Stimulated activated CD8-positive, alpha-beta memory T cell treated with anti-CD3 and anti-CD28 coated beads, Interleukin-15, amount 100 ng/mL, for 1 hour (primary cell): ENCODE data around the gene RBBP4.

Source experiments
- DNase-seq: peaks from one replicate; pipeline ENCODE4 v3.0.0-alpha.2; 2020; ENCODE audit warnings: low read depth

RBBP4 gene

DNA sequence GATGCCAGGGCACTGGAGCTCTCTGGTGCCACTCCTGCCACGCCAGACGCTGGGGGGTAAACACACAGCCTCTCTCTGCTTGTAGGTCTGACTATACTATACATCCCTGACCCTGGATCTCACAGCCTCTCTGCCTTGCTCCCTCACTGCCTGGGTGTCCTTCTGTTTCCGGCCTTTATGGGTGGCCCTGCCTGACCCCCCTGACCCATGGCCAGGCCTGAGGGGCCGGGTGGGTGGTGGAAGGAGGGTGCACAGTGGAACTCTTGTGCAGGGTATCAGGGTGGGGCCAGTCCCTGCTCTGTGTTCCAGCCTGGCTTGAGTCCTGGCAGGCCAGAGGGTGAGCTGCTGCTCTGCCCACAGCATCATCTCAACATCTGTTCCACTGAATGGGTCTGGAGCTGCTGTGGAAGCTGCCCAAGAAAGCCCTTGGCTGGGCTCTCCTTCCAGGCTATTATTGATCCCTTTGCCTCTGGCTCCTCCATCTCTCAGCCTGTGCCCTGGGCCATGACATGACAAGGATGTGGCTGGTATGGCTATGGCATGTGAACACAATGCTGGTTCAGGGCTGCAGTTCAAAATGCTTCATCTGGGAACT is 68.8 kb downstream of the RBBP4 start:
- no peak for DNase-seq

DNA sequence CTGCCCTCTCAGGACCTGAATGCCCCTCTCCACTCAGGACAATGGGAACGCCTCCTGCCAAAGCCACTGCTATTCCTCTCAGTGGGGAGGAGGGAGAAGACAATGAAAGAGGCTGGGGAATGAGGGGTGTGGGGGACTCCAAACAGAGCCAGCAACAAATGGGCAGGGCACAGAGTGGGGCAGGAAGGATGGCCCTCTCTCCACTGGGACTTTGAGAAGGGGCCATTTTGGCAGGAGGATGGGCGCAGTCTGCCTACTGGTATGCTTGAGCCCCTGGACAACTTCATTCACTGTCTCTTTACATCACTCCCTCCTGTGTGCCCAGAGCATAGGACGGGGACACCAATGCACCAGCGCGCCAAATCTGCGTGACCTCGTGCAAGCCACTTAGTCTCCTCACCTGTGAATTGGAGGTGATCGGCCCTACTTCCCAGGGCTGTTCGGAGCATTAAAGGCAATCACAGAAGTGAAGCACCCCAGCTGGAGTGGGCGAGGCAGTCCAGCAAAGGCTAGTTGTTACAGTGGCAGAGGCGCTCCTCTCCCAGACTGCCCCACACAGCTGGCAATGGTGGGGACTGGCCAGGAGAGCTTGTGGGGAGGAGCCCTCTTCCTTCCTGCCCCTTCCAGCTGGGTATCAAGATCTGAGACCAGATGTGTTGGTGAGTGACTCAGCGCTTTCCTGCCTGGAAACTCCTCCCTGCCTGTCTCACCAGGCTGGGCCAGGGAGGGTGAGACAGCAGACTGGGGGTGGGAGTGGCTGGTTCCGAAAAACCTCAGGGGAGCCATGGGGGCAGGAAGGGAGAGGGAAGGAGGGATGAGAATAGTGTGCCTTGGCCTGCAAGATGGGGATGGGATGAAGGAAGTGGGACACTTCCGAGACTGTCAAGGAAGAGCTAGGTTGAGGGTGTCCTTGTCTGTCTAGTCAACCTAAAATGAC is 73.9 kb downstream of the RBBP4 start:
- no peak for DNase-seq

DNA sequence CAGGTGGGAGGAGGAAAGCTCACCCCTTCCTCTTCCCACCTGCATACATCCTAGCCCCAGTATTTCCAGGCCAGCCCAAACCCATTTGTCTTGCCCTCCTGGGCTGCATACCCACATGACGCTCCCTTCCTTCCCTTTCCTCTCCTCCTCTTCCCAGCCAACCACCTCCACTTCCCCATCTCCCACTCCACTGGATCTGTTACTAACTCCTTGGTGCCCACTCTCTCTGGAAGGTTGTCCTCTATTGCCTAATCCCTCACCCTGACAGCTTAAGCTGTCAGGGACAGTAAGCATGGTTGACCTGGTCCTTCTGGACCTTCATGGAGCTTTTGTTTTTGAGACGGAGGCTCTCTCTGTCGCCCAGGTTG is 74.6 kb downstream of the RBBP4 start:
- DNase-seq, result no peak

DNA sequence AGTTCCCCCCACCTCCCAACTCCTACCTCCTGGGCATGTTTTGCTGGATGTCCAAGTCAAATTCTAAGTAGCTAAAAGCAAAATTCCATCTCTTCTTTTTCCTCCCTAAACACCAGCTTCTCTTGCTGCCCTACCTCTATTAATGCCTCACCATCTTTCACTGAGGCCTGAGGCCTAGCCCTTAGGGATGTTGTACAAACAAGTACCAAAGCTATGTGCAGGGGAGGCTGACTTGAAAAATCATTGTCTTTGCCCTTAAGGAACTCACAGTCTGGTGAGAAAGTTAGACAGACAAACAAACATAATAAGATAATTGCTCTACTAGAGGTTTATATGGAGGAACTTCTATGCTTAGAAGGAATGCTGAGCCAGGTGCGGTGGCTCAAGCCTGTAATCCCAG is 76.9 kb downstream of the RBBP4 start:
- no peak for DNase-seq

DNA sequence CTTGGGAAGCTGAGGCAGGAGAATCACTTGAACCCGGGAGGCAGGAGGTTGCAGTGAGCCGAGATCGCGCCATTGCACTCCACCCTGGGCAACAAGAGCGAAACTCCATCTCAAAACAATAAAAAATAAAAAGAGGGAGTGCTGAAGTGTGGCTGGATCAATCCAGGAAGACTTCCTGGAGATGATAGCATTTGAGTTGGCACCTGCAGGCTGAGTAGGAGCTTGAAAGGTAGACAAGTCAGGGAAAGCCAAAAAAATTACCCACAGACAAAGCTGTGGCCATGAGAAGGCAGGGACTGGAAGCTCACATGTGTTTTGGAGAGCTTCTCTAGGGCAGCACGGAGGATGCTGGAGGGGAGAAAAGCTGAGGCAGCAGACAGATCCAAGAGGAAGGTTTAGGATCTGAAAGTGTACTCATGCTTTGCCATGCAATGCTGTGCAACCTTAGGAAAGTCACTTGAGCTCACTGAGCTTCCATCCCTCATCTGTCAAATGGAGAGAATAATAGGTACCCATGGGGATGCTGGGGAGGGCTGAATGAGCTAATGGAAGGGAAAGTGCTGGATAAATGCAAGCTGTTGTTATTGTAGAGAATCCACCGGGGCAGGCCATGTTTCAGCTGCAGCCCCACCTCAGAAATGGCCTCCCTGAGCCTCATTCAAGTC is 77.5 kb downstream of the RBBP4 start:
- DNase-seq, result no peak

DNA sequence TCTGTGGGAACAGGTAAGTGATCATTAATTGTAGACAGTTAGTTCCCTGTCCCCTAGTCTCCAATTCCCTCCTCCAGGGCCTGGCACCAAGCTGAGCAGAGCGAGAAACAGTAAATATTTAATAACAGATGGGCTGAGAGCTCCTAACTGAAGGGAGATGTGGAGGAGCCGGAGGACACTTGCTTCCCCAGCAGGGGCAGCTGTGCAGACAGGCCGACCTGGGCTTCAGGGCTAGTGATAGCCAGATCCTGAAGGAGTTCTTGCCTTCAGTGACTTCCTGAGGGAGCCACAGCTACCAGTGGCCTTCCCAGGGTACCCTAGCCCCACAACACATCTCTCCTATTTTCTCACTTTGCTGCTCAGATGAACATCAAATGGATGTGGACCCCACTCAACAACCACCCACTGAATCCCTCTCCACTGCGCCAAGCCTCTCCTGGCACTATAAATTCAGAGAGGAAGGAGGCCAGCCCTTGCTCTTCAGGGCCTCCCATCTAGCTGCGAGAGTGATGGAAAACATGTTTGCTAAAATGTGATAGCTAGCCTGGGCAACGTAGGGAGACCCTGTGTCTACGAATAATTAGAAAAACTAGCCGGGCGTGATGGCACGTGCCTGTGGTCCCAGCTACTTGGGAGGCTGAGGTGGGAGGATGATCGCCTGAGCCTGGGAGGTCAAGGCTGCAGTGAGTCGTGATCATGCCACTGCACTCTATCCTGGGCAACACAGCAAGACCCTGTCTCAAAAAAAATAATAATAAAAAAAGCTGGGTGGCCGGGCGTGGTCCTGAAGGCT is 78.4 kb downstream of the RBBP4 start:
- no peak for DNase-seq

DNA sequence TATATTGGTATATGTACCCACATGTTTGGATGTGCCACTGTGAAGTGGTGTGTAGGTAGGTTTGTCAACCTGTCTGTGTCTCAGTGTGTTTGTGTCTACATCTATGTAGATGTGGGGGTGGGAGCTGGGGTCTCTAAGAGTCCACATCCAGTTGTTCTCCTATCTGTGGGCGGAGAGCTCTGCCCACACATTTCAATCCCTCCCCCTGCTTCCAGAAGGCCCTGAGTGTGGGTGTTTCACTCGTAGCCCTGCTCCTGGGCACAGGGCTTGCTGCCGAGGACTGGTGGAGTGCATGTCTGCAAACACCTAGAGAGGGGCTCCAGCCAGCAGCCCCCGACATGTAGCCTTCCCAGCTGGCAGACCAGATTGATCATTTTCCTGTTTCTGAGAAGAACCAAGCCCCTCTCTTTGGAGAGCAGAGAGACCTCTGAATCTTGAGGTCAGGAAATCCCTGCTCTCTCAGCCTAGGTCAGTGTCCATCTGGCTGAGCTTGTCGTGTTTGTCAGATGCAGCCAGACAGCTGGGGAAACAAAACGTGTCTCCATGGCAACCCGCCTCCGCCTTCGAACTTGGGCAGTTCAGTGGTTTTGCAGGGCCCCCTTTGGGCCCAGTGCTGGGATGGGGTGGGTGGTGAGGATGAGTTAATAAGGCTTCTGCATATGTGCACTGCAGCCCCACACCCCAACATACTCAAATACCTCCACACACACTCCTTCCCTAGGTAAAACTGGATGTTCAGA is 82.7 kb downstream of the RBBP4 start:
- no peak for DNase-seq
